ENCODE measurements around the gene KLK5.

The KLK5 gene

GRCh38 chr19:50921426-50922316 is 31.2 kb downstream of the KLK5 start:
- Histone ChIP-seq H2AFZ (peak overlapping the region; percentile 41), H3K4me3 (ENCODE audit: low read depth, low read length) (no peak overlapping the region), H3K36me3 (ENCODE audit: control insufficient read depth, insufficient read depth, low read length) (no peaks in the 10 kb centered on the region), H3K27ac (no peak overlapping the region), H3K9ac (no peak overlapping the region), H3K4me2 (ENCODE audit: low read length) (no peak overlapping the region), H3K4me1 (peaks cover 3% of the 10 kb centered on the region), H3K79me2 (no peaks in the 10 kb centered on the region), H3K27me3 (ENCODE audit: control insufficient read depth, insufficient read depth, low read length) (no peaks in the 10 kb centered on the region), H3K9me3 (ENCODE audit: control insufficient read depth, low read length) (no peaks in the 10 kb centered on the region)
- TF ChIP-seq, protein P1, sequence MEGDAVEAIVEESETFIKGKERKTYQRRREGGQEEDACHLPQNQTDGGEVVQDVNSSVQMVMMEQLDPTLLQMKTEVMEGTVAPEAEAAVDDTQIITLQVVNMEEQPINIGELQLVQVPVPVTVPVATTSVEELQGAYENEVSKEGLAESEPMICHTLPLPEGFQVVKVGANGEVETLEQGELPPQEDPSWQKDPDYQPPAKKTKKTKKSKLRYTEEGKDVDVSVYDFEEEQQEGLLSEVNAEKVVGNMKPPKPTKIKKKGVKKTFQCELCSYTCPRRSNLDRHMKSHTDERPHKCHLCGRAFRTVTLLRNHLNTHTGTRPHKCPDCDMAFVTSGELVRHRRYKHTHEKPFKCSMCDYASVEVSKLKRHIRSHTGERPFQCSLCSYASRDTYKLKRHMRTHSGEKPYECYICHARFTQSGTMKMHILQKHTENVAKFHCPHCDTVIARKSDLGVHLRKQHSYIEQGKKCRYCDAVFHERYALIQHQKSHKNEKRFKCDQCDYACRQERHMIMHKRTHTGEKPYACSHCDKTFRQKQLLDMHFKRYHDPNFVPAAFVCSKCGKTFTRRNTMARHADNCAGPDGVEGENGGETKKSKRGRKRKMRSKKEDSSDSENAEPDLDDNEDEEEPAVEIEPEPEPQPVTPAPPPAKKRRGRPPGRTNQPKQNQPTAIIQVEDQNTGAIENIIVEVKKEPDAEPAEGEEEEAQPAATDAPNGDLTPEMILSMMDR (IDR thresholded peaks at IDR 0.05): no peak

- Histone ChIP-seq H3K27ac (no peak overlapping the region), H3K36me3 (ENCODE audit: control insufficient read depth, insufficient read depth, low read length) (no peaks in the 10 kb centered on the region), H3K9me3 (ENCODE audit: control insufficient read depth, low read length) (no peaks in the 10 kb centered on the region), H3K4me1 (no peaks in the 10 kb centered on the region), H2AFZ (no peak overlapping the region), H3K4me2 (ENCODE audit: low read length) (no peak overlapping the region), H3K79me2 (no peaks in the 10 kb centered on the region), H3K9ac (no peak overlapping the region), H3K27me3 (ENCODE audit: control insufficient read depth, insufficient read depth, low read length) (no peaks in the 10 kb centered on the region), H3K4me3 (ENCODE audit: low read depth, low read length) (no peak overlapping the region)
- TF ChIP-seq, protein P1 (IDR thresholded peaks at IDR 0.05): no peak
These were observed 36.8 kb downstream of the KLK5 start for GRCh38 chr19:50916069-50916468.

DNA sequence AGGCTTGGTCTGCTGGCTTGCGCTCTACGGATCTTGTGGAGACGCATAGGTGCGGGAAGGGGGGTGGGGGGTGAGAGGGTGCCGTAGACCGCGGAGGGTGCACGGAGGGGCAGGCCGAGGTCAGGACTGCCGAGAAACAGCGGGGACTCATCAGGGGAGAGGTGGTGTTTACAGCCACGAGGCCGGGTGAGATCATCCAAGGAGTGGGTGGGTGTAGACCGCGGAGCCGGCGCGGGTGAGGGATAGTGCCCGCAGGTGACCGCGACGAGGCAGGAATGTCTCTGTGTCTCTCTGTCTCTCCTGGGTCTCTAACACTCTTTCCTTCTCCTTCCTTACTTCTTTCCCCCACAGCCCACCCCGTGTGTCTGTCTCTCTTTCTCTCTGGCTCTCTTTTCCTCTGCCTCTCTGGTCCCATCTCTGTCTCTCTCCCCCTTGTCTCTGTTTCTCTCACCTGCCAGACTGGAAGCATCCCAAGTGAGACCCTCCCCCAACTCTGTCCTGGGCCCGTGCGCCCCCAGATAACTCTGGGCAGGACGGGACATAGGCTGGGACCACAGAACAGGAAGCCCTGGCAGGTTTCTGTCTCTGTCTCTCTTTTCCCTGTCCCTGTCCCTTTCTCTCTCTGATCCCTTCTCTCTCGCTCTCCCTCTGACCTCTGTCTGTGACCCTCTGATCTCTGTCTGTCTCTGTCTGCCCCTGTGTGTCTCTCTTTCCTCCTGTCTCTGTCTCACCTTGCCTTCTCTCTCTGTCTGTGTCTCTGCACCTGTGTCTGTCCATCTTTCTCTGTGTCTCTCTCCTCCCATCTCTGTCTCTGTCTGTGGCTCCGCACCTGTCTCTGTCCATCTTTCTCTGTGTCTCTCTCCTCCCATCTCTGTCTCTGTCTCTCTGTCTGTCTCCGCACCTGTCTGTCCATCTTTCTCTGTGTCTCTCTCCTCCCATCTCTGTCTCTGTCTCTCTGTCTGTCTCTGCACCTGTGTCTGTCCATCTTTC is 39.8 kb downstream of the KLK5 start:
- Histone ChIP-seq H3K36me3 (ENCODE audit: control insufficient read depth, insufficient read depth, low read length) (no peaks in the 10 kb centered on the region), H2AFZ (no peak overlapping the region), H3K27ac (no peak overlapping the region), H3K9me3 (ENCODE audit: control insufficient read depth, low read length) (no peaks in the 10 kb centered on the region), H3K4me3 (ENCODE audit: low read depth, low read length) (no peak overlapping the region), H3K4me1 (peaks cover 3% of the 10 kb centered on the region), H3K9ac (no peak overlapping the region), H3K4me2 (ENCODE audit: low read length) (no peak overlapping the region), H3K27me3 (ENCODE audit: control insufficient read depth, insufficient read depth, low read length) (no peaks in the 10 kb centered on the region), H3K79me2 (no peaks in the 10 kb centered on the region)
- TF ChIP-seq, protein P1 (IDR thresholded peaks at IDR 0.05): no peak

DNA sequence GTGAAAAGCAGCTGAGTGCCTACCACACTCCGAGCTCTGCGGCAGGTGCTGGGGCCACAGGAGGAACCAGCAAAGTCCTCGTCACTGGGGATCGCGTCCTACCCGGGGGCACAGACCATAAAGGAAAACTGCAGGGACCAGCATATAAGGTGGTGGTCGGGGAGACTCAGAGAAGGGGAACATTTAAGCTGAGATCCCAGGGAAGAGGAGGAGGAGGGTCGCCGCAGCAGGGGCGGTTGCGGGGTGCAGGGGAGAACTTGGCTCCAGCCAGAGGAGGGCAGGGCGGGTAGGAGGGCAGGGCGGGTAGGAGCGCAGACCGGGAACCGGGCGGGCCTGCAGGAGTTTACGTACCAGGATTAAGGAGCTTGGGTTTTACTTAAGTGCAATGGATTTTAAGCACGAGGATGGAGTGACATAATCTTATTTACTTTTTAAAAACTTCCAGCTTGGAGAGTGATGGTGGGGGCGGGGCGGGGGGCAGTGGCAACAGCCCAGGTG is 40.7 kb downstream of the KLK5 start:
- Histone ChIP-seq H3K27ac (no peak overlapping the region), H2AFZ (no peak overlapping the region), H3K79me2 (no peaks in the 10 kb centered on the region), H3K4me2 (ENCODE audit: low read length) (no peak overlapping the region), H3K9me3 (ENCODE audit: control insufficient read depth, low read length) (no peaks in the 10 kb centered on the region), H3K9ac (no peak overlapping the region), H3K27me3 (ENCODE audit: control insufficient read depth, insufficient read depth, low read length) (no peaks in the 10 kb centered on the region), H3K36me3 (ENCODE audit: control insufficient read depth, insufficient read depth, low read length) (no peaks in the 10 kb centered on the region), H3K4me3 (ENCODE audit: low read depth, low read length) (no peak overlapping the region), H3K4me1 (peaks cover 3% of the 10 kb centered on the region)
- TF ChIP-seq, protein P1 (IDR thresholded peaks at IDR 0.05): no peak
